Sigmoid colon (tissue), 4 donors: ENCODE data around the gene TMEM271.
"Not testable (repeated sequence)": the region's sequence is repeated elsewhere in the genome, so short reads cannot be mapped to it uniquely, and the experiment has no call there.

Source experiments
- CTCF ChIP-seq, 4 experiments: fragments of 450-650 bp in 3 of 4; fragments of 200-600 bp in 1 of 4; IDR thresholded peaks; one replicate each; pipeline ENCODE4 v1.5.1; 2016 to 2019; ENCODE audit warnings: antibody characterized with exemption in 4 of 4, mild to moderate bottlenecking in 3 of 4, moderate library complexity in 2 of 4
- POLR2AphosphoS5 ChIP-seq, 4 donors: sonication (generic); formaldehyde crosslinking; IDR thresholded peaks; one replicate each; pipeline ENCODE4 v1.6.1; 2017; ENCODE audit warnings: antibody characterized with exemption in 4 of 4

- not testable (repeated sequence) for TF ChIP-seq CTCF, POLR2AphosphoS5 (IDR thresholded peaks at IDR 0.05)
Measured at GRCh38 chr4:565614-566013, 10.5 kb downstream of the TMEM271 start.
